Measurements from ENCODE around the gene BACE1-AS. TPM values are rescaled to one million over a fixed set of nuclear protein-coding genes. Genes with fewer than 3 reads are reported as not detected.

The BACE1-AS gene
- total RNA-seq, 2 experiments from 2014 or later, result 4.9 to 5.6 TPM

DNA sequence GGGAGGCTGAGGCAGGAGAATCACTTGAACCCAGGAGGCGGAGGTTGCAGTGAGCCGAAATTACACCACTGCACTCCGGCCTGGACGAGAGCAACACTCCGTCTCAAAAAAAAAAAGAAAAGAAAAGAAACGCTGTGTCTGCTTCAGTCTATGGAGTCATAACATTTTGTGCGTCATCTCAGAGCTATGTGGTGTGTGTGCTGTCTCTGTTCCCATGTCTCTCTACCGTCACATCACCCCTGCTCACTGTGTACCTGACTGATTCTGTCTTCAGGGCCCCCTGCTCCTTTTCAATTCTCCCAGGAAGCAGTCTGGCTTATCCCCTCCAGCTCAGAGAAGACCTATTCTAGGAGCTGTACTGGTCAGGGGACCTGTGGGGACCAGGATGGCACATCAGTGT lies 7.0 kb downstream of the BACE1-AS start:
- POLR2A ChIA-PET, result no interaction called here

DNA sequence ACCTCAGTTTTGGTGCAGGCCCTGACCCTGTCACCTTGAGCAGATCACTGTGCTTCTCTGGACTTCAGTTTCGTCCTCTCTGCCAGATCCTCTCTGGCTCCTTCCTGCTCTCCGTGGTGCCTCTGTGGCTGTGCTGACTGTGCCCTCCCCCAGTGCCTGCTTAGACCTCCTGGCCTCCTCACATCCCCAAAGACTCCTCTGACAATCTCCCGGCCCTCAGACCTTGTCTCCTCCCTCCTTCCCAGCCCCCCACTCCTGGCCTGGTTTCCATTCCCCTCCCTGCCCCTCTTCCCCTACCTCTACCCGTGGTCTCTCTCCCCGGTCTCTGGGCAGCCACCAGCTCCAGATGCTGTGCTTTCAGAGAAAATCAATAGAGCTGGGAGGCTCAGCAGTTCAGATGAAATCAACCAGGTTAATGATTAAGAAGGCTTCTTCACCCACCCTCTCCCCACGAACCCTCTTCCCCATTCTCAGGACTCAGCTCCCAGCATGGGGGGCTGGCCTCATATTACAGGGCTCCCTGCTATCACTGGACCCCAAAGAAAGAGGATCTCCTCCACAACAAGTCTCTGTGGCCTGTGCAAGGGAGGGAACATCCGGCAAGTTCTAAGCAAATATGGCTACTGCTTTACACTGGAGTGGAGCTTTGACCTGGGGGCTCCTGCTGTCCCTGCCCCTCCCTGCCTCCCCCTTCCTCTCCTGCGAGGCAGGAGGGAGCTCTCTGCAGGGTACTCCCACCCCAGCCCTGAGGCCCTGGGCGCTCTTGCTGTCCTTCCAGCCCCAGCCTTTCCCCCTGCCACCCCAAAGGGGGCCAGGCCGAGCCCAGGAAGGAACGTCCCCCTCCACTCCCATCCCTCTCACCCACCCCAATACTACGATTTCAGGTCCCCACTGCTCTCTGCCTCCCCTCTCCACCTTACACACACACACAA lies 8.5 kb downstream of the BACE1-AS start:
- Mint-ChIP-seq H3K27me3 (no peaks in the 10 kb centered on the region), H3K27ac (no peak overlapping the region), H3K4me1 (peaks cover 5% of the 10 kb centered on the region), H3K4me3 (no peak overlapping the region), H3K36me3 (ENCODE audit: low read depth) (no peaks in the 10 kb centered on the region), H3K9me3 (no peaks in the 10 kb centered on the region)
- no peak for DNase-seq
- ChIA-PET POLR2A (no interaction called here), CTCF (no interaction called here)

More for the DNA sequence above, 7.0 kb downstream of the BACE1-AS start:
- Mint-ChIP-seq H3K9me3 (no peaks in the 10 kb centered on the region), H3K4me1 (peaks cover 5% of the 10 kb centered on the region), H3K27ac (no peak overlapping the region), H3K4me3 (no peak overlapping the region), H3K27me3 (no peaks in the 10 kb centered on the region), H3K36me3 (ENCODE audit: low read depth) (no peaks in the 10 kb centered on the region)
- CTCF ChIA-PET, result no interaction called here
- no peak for DNase-seq

DNA sequence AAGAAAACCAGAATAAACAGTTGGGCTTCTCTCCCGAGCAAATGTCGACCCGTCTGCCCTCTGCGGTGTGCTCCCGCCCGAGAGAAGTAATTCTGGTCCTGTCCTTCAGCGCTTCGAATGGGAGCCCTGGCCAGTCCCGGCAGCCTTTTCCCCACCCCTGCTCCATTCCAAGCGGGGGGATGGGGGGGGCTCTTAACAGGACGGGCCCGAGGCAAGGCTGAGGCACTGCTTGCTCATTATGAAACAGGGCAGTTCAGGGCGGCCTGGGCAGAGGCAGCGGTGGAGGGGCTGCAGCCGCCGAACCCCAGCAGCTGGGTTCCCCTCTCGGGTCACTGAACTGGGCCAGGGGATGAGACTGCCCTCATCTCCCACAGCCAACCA lies 9.1 kb downstream of the BACE1-AS start:
- ChIA-PET POLR2A (no interaction called here), CTCF (no interaction called here)
- no peaks in the 10 kb centered on the region for H3K9me3 Mint-ChIP-seq
- H3K36me3 Mint-ChIP-seq (ENCODE audit: low read depth), result no peaks in the 10 kb centered on the region
- no peak for DNase-seq
- peaks cover 5% of the 10 kb centered on the region for H3K4me1 Mint-ChIP-seq
- no peaks in the 10 kb centered on the region for H3K27me3 Mint-ChIP-seq
- no peak overlapping the region for H3K27ac Mint-ChIP-seq
- no peak overlapping the region for H3K4me3 Mint-ChIP-seq

DNA sequence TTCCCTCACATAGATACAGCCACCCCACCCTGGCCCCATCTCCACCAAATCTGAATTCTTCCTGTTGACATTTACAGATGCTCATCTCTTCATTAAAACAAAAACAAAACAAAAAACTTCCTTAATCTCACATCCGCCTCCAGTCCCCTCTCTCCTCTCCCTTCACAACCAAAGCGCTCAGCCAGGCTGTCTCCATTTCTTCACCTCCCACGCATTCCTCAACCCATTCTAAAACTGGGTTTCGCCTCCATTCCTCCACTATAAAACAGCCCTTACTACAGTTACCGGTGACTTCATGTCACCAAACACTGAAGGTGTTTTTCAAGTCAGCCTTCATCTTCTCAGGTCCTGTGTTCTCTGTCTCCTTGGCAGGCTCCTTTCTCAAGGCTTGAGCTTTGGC lies 9.6 kb downstream of the BACE1-AS start:
- Mint-ChIP-seq H3K27ac (no peak overlapping the region), H3K4me3 (no peak overlapping the region), H3K36me3 (ENCODE audit: low read depth) (no peaks in the 10 kb centered on the region), H3K4me1 (peaks cover 5% of the 10 kb centered on the region), H3K9me3 (no peaks in the 10 kb centered on the region), H3K27me3 (no peaks in the 10 kb centered on the region)
- ChIA-PET CTCF (no interaction called here), POLR2A (no interaction called here)
- DNase-seq, result no peak

DNA sequence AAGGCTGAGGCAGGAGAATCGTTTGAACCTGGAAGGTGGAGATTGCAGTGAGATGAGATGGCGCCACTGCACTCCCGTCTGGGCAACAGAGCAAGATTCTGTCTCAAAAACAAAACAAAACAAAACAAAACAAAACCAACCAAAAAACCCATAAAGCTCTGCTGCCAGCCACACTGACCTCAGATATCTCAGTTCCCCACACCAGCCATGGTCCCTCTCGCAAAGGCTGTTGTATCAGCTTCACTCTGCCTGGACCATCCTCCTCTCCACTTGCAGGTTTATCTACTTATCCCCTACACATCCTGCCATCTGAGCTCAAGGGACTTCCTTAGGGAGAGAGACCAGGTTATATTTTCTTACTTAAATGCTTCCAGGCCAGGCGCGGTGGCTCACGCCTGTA lies 11.1 kb downstream of the BACE1-AS start:
- CTCF ChIA-PET, result interaction anchor here (1.3 kb wide), 1 partner anchor 8 kb away, joined by 5 read pairs; no protein-coding TSS in a partner anchor
- Mint-ChIP-seq H3K4me3 (no peak overlapping the region), H3K9me3 (no peaks in the 10 kb centered on the region), H3K27ac (no peak overlapping the region), H3K36me3 (ENCODE audit: low read depth) (no peaks in the 10 kb centered on the region), H3K4me1 (peaks cover 5% of the 10 kb centered on the region), H3K27me3 (no peaks in the 10 kb centered on the region)
- DNase-seq, result no peak
- POLR2A ChIA-PET, result interaction anchor here (0.9 kb wide), 1 partner anchor 23 kb away, joined by 3 read pairs; no protein-coding TSS in a partner anchor

DNA sequence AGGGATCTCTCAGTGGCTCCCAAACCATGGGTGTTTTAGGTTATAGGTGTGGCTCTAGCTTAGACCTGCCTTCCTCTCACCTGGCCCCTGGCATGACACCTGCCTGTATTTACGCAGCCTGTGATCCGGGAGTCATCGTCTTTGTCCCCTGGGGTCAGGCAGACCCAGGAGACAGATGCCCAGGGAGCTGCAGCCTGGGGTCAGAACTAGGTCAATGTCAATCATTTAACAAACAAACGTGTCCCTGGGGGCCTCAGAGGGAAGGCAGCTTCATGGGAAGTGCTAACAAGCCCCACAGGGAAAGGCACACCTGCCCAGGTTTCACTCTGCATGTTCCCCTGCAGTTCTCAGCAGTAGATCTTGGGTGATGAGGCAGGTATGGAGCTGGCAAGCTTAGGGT lies 12.0 kb downstream of the BACE1-AS start:
- no peak overlapping the region for H3K4me3 Mint-ChIP-seq
- H3K36me3 Mint-ChIP-seq (ENCODE audit: low read depth), result no peaks in the 10 kb centered on the region
- H3K9me3 Mint-ChIP-seq, result no peaks in the 10 kb centered on the region
- DNase-seq, result no peak
- CTCF ChIA-PET, result interaction anchor here (0.6 kb wide), 1 partner anchor 29 kb away, joined by 3 read pairs; no protein-coding TSS in a partner anchor
- POLR2A ChIA-PET, result interaction anchor here (1.8 kb wide), 1 partner anchor 25 kb away, joined by 6 read pairs; the partner anchor contains the start of gene CEP164
- H3K27me3 Mint-ChIP-seq, result no peaks in the 10 kb centered on the region
- peaks cover 5% of the 10 kb centered on the region for H3K4me1 Mint-ChIP-seq
- H3K27ac Mint-ChIP-seq, result no peak overlapping the region

DNA sequence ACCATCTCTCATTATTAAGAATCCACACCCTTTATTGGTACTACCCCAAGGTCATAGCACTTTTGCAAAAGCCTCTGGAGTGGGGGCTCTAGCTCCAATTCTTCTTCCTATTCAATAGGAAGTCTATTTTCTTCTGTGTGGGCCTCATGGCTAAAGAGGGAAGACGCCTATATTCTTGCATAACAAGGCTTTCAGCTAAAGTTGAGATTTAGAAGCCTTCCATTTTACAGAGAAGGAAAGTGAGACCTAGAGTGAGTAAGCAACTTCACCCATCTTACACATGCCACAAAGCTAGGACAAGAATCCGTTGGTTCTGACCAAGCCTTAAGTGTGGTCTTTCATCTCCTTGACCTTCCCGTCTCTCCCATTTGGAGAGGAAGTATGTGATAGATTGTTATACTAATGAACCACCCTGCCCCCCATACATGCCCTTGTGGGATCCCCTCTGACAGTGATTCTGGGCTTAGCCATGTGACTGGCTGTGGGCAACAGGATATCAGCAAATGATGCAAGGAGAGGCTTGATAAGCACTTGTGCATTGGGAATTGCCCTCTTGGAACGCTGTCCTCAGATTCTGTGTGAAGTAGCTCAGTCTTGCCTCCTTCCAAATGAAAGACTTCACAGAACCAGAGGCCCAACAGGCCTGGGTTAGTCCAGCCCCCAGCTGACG lies 12.6 kb downstream of the BACE1-AS start:
- POLR2A ChIA-PET, result interaction anchor here (1.8 kb wide), 1 partner anchor 24 kb away, joined by 6 read pairs; the partner anchor contains the start of gene CEP164
- Mint-ChIP-seq H3K4me3 (no peak overlapping the region), H3K36me3 (ENCODE audit: low read depth) (no peaks in the 10 kb centered on the region), H3K27ac (no peak overlapping the region), H3K27me3 (no peaks in the 10 kb centered on the region), H3K9me3 (no peaks in the 10 kb centered on the region), H3K4me1 (peaks cover 7% of the 10 kb centered on the region)
- CTCF ChIA-PET, result no interaction called here
- no peak for DNase-seq

DNA sequence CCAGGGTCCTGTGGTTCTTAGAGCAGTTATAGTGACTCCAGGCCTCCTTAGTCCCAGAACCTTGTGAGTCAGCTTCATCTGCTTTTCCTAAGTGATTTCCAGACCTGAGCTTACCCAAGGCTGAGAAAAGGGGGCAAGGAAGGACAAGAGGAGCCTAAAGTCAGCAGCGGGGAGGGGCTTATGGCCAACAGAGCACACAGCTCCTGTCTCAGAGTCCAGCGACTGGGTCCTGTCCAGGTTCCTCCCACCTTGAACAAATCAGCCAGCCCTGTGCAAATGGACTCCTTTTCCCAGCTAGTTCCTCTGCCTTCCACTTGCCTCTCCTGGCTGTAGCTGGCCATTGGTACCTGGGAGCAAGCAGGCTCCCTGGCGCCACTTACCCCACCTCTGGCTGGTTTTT lies 14.0 kb downstream of the BACE1-AS start:
- Mint-ChIP-seq H3K27ac (no peak overlapping the region), H3K4me1 (peaks cover 7% of the 10 kb centered on the region), H3K9me3 (no peaks in the 10 kb centered on the region), H3K36me3 (ENCODE audit: low read depth) (no peaks in the 10 kb centered on the region), H3K27me3 (peaks cover 8% of the 10 kb centered on the region), H3K4me3 (no peak overlapping the region)
- CTCF ChIA-PET, result no interaction called here
- DNase-seq, result no peak
- POLR2A ChIA-PET, result no interaction called here

DNA sequence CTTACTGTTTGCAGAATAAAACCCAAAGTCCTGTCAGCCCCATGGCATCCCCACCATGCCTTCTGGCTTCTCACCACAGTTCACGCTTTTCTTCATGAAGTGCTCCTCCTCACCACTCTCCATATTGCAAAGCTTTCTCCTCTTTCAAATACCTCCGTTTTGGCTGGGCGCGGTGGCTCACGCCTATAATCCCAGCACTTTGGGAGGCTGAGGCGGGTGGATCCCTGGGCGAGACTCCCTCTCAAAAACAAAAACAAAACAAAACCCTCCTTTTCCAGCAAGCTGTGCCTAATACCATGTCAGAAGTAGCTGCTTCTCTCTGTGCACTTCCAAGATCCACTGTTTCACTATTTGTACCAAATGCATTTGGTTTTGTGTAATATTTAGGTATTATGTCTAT lies 18.2 kb downstream of the BACE1-AS start:
- ChIA-PET CTCF (no interaction called here), POLR2A (no interaction called here)
- Mint-ChIP-seq H3K36me3 (ENCODE audit: low read depth) (no peaks in the 10 kb centered on the region), H3K4me1 (peaks cover 2% of the 10 kb centered on the region), H3K9me3 (no peaks in the 10 kb centered on the region), H3K4me3 (no peak overlapping the region), H3K27ac (no peak overlapping the region), H3K27me3 (peaks cover 16% of the 10 kb centered on the region)
- DNase-seq, result no peak

DNA sequence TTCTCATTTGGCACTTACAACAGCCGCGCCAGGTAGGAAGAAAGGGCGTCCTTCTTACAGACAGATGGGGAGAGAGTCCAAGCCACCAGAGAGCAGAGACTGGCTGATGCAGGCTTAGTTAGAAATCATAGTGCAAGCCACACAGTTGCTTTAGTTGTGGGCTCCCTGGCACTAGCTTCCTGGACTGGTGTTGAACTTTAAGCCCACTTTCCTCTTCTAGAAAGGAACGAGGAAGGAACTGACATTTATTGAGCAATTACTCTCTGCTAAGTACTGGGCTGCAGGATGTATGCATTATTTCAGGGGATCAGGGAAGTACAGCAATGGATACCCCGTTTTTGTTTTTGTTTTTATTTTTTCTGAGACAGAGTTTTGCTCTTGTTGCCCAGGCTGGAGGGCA lies 21.9 kb downstream of the BACE1-AS start:
- POLR2A ChIA-PET, result interaction anchor here (1.2 kb wide), 1 partner anchor 15 kb away, joined by 3 read pairs; the partner anchor contains the start of gene CEP164
- CTCF ChIA-PET, result no interaction called here
- H3K9me3 Mint-ChIP-seq, result no peaks in the 10 kb centered on the region

DNA sequence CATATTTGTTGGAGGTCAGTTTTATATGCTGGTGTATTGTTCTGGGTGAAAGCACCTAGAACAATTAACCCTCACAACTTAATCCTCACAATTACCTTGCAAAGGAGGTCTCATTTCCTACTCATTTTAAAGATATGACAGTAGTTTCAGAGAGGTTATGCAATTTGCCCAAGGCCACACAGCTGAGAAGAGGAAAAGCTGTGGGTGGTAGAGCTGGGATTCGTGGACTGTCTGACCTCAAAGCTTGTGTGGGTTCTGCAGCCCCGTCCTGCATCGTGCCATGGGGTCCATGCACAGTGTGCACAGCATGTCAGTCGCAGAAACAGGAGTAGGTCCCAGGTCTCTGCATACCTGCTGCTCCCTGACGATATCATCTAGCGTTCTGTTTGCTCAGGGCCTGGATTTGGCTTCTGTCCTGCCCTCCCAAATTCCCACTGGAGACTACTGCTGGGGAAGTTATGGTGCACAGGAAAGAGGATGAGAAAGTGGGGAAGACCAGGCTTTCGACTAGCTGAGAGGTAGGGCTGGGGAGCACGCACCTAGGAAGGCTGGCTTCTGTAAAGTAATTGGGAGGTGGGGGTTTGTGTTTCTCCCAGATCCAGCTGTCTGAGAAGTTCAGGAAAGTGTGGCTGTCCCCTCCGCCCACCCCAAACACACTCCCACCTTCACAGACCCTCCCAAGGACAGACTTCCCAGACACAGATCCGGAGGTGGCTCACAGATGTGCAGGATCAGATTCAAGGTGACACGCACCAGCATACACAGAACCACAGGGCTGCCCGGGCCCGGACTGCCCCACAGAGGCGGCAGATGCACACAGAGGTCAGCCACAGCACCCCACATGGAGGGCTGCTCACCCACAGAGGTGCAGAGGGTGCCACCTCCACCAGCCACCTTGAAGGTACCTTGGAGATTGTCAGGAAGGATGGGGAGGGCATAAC lies 23.0 kb downstream of the BACE1-AS start:
- no peak for DNase-seq
- Mint-ChIP-seq H3K4me3 (no peak overlapping the region), H3K36me3 (ENCODE audit: low read depth) (no peaks in the 10 kb centered on the region), H3K27me3 (peaks cover 48% of the 10 kb centered on the region), H3K27ac (no peak overlapping the region), H3K9me3 (no peaks in the 10 kb centered on the region), H3K4me1 (peaks cover 9% of the 10 kb centered on the region)
- POLR2A ChIA-PET, result no interaction called here
- CTCF ChIA-PET, result no interaction called here

More for the DNA sequence above, 21.9 kb downstream of the BACE1-AS start:
- DNase-seq, result no peak
- no peak overlapping the region for H3K27ac Mint-ChIP-seq
- no peak overlapping the region for H3K4me3 Mint-ChIP-seq
- peaks cover 43% of the 10 kb centered on the region for H3K27me3 Mint-ChIP-seq
- H3K36me3 Mint-ChIP-seq (ENCODE audit: low read depth), result no peaks in the 10 kb centered on the region
- H3K4me1 Mint-ChIP-seq, result peaks cover 11% of the 10 kb centered on the region

DNA sequence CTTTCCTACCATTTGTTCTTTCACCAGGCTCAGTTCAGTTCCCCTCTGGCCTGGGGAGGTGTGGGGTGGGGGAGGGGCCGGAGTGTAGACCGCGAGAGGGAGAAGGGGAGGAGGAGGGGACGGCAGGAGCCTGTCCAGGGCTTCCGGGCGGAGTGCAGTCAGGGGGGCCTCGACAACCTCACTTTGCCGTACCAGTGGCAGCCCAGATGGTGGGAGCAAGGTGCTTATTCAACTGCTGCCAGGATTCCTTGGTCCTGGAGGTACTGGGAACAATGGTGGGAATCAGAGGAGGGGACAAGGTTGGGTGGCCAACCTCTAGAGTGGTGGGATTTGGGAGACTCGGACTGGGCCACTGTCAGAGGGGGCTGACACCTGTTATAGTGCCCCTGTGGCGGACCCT lies 23.7 kb downstream of the BACE1-AS start:
- Mint-ChIP-seq H3K4me1 (peaks cover 9% of the 10 kb centered on the region), H3K36me3 (ENCODE audit: low read depth) (no peaks in the 10 kb centered on the region), H3K27me3 (peaks cover 48% of the 10 kb centered on the region), H3K9me3 (no peaks in the 10 kb centered on the region), H3K27ac (no peak overlapping the region), H3K4me3 (peak overlapping the region; percentile 43)
- ChIA-PET POLR2A (no interaction called here), CTCF (no interaction called here)
- DNase-seq, result no peak
